Uterus (tissue), 2 donors: Measurements from ENCODE around the gene ATP4B.

Source experiments
- POLR2A ChIP-seq, 2 donors: fragments of 450-650 bp; IDR thresholded peaks; one replicate each; pipeline ENCODE4 v1.6.1; 2016; ENCODE audit warnings: antibody characterized with exemption in 2 of 2, mild to moderate bottlenecking in 1 of 2, moderate library complexity in 1 of 2
- TF ChIP-seq, protein P1 (sequence below), 4 experiments: fragments of 200-600 bp in 2 of 4; fragments of 450-650 bp in 2 of 4; sonication (generic) in 2 of 4; IDR thresholded peaks; one replicate each; pipeline ENCODE4 v1.5.1; 2016 to 2019; ENCODE audit warnings: antibody characterized with exemption in 4 of 4, mild to moderate bottlenecking in 2 of 4, moderate library complexity in 1 of 4

GRCh38 chr13:113654591-113655345, 3.2 kb downstream of the ATP4B start:
- TF ChIP-seq, protein P1, sequence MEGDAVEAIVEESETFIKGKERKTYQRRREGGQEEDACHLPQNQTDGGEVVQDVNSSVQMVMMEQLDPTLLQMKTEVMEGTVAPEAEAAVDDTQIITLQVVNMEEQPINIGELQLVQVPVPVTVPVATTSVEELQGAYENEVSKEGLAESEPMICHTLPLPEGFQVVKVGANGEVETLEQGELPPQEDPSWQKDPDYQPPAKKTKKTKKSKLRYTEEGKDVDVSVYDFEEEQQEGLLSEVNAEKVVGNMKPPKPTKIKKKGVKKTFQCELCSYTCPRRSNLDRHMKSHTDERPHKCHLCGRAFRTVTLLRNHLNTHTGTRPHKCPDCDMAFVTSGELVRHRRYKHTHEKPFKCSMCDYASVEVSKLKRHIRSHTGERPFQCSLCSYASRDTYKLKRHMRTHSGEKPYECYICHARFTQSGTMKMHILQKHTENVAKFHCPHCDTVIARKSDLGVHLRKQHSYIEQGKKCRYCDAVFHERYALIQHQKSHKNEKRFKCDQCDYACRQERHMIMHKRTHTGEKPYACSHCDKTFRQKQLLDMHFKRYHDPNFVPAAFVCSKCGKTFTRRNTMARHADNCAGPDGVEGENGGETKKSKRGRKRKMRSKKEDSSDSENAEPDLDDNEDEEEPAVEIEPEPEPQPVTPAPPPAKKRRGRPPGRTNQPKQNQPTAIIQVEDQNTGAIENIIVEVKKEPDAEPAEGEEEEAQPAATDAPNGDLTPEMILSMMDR (IDR thresholded peaks at IDR 0.05): no peak
- no peak for TF ChIP-seq POLR2A (IDR thresholded peaks at IDR 0.05)
